ENCODE results near the gene PDZRN3. TPM values are rescaled to one million over a fixed set of nuclear protein-coding genes. Genes with fewer than 3 reads are reported as not detected.

PDZRN3 gene
- total RNA-seq, 2 donors from 2014 or later = not detected

DNA sequence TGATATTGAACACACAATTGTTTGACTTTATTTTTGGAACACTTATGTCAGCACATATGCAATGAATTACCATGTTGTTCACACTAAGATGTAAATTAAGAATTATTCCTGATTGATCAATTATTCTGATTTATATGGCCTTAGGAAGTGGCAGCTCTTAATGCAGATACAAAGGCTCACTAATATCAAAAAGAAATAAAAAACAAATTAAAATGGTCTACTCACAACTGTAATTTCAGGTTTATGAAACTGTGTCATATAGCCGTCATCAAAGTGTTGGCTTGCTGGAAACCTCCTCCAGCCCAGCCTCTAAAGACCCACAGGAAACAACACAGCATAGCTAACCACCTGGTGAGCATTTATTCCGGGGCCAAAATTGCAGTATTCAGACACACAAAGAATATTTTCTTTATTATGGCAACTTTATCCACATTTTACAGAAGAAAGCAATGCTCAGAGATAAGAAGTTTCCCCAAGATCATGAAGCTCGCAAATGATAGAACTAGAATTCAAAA, 33.4 kb downstream of the PDZRN3 start:
- peaks cover 10% of the 10 kb centered on the region for H3K27me3 Mint-ChIP-seq
- H3K4me3 Mint-ChIP-seq = no peak overlapping the region
- H3K4me1 Mint-ChIP-seq = no peaks in the 10 kb centered on the region
- no peaks in the 10 kb centered on the region for H3K9me3 Mint-ChIP-seq
- ATAC-seq (replicated peaks) = no peak
- no peaks in the 10 kb centered on the region for H3K36me3 Mint-ChIP-seq (ENCODE audit: low read depth)
- no peak overlapping the region for H3K27ac Mint-ChIP-seq

DNA sequence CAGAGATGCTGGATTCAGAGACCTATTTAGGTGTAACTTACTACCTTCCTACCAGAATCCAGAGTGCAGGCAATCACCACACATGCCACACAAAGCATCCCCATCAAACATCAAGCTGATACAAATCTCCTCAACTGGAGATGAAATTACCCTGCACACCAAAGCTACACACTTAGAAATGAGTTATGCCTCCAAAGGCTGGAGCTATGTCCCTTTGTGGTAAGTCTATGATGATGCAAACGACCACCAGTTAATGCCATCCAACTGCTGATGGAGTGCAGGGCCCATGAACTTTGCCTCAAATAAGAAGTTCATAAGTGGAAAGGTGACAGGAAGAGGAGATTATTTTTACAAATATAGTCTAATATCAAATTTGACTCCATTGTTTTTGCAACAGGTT, 38.1 kb downstream of the PDZRN3 start:
- peaks cover 8% of the 10 kb centered on the region for H3K27me3 Mint-ChIP-seq
- H3K4me3 Mint-ChIP-seq = no peak overlapping the region
- no peaks in the 10 kb centered on the region for H3K36me3 Mint-ChIP-seq (ENCODE audit: low read depth)
- no peaks in the 10 kb centered on the region for H3K9me3 Mint-ChIP-seq
- H3K4me1 Mint-ChIP-seq = no peaks in the 10 kb centered on the region
- no peak for ATAC-seq (replicated peaks)
- no peak overlapping the region for H3K27ac Mint-ChIP-seq

GRCh38 chr3:73586190-73586589, 38.6 kb downstream of the PDZRN3 start:
- Mint-ChIP-seq H3K27ac (no peak overlapping the region), H3K4me1 (no peaks in the 10 kb centered on the region), H3K9me3 (no peaks in the 10 kb centered on the region), H3K27me3 (peaks cover 8% of the 10 kb centered on the region), H3K36me3 (ENCODE audit: low read depth) (no peaks in the 10 kb centered on the region), H3K4me3 (no peak overlapping the region)
- no peak for ATAC-seq (replicated peaks)

- Mint-ChIP-seq H3K27me3 (peaks cover 3% of the 10 kb centered on the region), H3K27ac (no peak overlapping the region), H3K9me3 (no peaks in the 10 kb centered on the region), H3K4me1 (no peaks in the 10 kb centered on the region), H3K36me3 (ENCODE audit: low read depth) (no peaks in the 10 kb centered on the region), H3K4me3 (no peak overlapping the region)
- ATAC-seq (replicated peaks) = no peak
These were observed 39.9 kb downstream of the PDZRN3 start for GRCh38 chr3:73584873-73585272.

DNA sequence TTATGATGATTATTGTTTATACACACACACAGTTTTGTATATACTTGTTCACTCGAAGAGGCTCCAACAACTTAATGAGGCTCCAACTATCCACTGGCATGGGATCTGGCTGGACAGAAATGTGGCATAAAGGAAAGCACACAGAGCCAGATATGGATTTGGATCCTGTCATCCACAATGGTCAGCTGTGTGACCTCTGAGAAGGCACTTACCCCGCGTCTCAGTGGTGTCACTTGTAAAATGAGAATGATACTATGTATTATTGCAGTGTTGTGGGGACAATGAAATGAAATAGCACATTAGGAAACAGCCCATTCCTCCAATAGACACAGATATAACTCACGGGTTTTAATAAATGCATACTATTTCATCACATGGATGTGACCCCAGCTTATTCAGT, 42.2 kb downstream of the PDZRN3 start:
- Mint-ChIP-seq H3K27ac (no peak overlapping the region), H3K4me3 (no peak overlapping the region), H3K4me1 (no peaks in the 10 kb centered on the region), H3K27me3 (peaks cover 3% of the 10 kb centered on the region), H3K36me3 (ENCODE audit: low read depth) (no peaks in the 10 kb centered on the region), H3K9me3 (no peaks in the 10 kb centered on the region)
- no peak for ATAC-seq (replicated peaks)

GRCh38 chr3:73581134-73581846, 43.5 kb downstream of the PDZRN3 start:
- ATAC-seq (replicated peaks) = no peak
- Mint-ChIP-seq H3K27me3 (peaks cover 3% of the 10 kb centered on the region), H3K9me3 (no peaks in the 10 kb centered on the region), H3K4me1 (no peaks in the 10 kb centered on the region), H3K27ac (no peak overlapping the region), H3K4me3 (no peak overlapping the region), H3K36me3 (ENCODE audit: low read depth) (no peaks in the 10 kb centered on the region)

DNA sequence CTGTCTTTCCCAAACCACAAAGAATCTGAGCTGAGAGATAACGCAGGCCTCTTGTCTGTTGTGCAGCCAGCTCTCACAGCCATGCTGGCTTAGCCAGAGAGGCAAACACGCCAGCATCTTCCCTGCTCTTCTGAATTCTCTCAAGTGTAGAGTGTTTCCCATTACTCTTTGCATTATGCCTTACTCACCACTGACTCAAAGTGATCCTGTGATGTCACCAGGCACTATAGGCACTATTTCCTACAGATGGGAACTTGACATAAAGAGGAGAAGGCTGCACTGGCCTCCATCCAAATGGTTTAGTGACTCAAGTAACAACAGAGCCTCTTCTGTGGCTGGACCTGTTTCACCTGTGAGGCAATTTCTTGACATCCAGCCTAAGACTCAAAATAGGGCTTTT, 44.4 kb downstream of the PDZRN3 start:
- Mint-ChIP-seq H3K4me3 (no peak overlapping the region), H3K27me3 (peaks cover 3% of the 10 kb centered on the region), H3K4me1 (no peaks in the 10 kb centered on the region), H3K36me3 (ENCODE audit: low read depth) (no peaks in the 10 kb centered on the region), H3K9me3 (no peaks in the 10 kb centered on the region), H3K27ac (no peak overlapping the region)
- peak; percentile 40 for ATAC-seq (replicated peaks)

DNA sequence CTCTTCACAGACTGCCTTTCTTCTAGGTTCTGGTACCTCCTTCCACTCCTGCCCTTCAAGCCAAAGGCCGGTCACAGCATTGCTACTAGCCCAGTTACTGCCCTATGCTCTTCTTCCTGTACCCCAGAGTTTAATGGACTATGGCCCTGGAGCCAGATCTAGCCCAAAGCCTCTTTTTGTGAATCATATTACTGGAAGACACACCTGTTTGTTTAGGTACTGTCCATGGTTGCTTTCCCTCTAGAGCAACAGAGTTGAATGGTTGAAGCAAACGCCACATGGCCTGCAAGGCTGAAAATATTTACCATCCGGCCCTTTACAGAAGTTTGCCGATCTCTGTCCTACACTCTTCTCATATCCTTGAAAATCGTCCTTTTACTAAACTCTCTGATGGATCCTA, 47.0 kb downstream of the PDZRN3 start:
- H3K4me3 Mint-ChIP-seq = no peak overlapping the region
- H3K27ac Mint-ChIP-seq = no peak overlapping the region
- H3K9me3 Mint-ChIP-seq = no peaks in the 10 kb centered on the region
- ATAC-seq (replicated peaks) = no peak
- H3K36me3 Mint-ChIP-seq (ENCODE audit: low read depth) = no peaks in the 10 kb centered on the region
- no peaks in the 10 kb centered on the region for H3K27me3 Mint-ChIP-seq
- H3K4me1 Mint-ChIP-seq = no peaks in the 10 kb centered on the region

DNA sequence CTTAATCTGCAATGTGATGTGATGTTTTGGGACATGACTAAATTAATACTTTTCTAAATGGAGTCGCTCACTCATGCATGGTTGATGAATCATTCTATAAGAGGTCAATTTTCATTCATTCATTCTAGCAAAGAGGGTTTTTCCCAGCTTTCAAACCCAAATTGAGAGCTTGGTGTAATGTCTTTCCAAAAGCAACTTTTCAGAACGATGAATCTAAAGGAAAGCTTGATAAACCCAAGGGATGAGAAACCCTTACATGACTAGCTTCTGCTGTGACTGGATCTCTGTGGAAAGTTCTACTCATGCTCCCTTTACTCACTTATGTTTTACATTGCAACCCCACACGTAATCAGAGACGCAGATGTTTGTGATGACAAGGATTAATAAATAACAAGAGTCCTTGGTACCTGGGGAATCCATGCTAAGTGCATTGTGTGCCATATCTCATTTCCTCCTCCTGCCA, 47.7 kb downstream of the PDZRN3 start:
- Mint-ChIP-seq H3K27ac (no peak overlapping the region), H3K9me3 (no peaks in the 10 kb centered on the region), H3K4me3 (no peak overlapping the region), H3K27me3 (peaks cover 5% of the 10 kb centered on the region), H3K4me1 (no peaks in the 10 kb centered on the region), H3K36me3 (ENCODE audit: low read depth) (no peaks in the 10 kb centered on the region)
- peak; percentile 19 for ATAC-seq (replicated peaks)

- Mint-ChIP-seq H3K27ac (no peak overlapping the region), H3K27me3 (peaks cover 10% of the 10 kb centered on the region), H3K9me3 (no peaks in the 10 kb centered on the region), H3K36me3 (ENCODE audit: low read depth) (no peaks in the 10 kb centered on the region), H3K4me3 (no peak overlapping the region), H3K4me1 (no peaks in the 10 kb centered on the region)
- ATAC-seq (replicated peaks) = no peak
These were observed 48.8 kb downstream of the PDZRN3 start for GRCh38 chr3:73575953-73576352.

GRCh38 chr3:73575519-73575918, 49.2 kb downstream of the PDZRN3 start:
- ATAC-seq (replicated peaks) = no peak
- Mint-ChIP-seq H3K4me3 (no peak overlapping the region), H3K27me3 (peaks cover 14% of the 10 kb centered on the region), H3K36me3 (ENCODE audit: low read depth) (no peaks in the 10 kb centered on the region), H3K27ac (no peak overlapping the region), H3K9me3 (no peaks in the 10 kb centered on the region), H3K4me1 (no peaks in the 10 kb centered on the region)

DNA sequence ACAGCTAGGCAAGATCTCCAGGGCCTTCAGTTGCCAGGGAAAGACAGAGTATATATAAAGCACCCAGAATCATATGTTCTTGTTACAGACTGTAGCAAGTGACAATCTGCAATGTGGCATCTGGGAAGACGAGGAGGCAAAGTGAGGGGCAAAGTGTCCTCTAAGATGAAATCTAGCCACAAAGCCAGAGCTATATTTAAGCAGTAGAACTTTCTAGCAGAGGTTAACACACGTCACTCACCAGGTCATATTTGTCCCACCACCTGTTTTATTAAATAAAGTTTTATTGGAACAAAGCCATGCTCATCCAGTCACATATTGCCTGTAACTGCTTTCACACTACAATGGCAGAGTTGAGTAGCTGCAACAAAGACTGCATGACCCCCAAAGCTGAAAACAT, 51.5 kb downstream of the PDZRN3 start:
- no peak for ATAC-seq (replicated peaks)
- Mint-ChIP-seq H3K4me3 (no peak overlapping the region), H3K36me3 (ENCODE audit: low read depth) (no peaks in the 10 kb centered on the region), H3K27me3 (peaks cover 17% of the 10 kb centered on the region), H3K4me1 (no peaks in the 10 kb centered on the region), H3K9me3 (no peaks in the 10 kb centered on the region), H3K27ac (no peak overlapping the region)

GRCh38 chr3:73572368-73572767, 52.4 kb downstream of the PDZRN3 start:
- Mint-ChIP-seq H3K9me3 (no peaks in the 10 kb centered on the region), H3K27me3 (peaks cover 17% of the 10 kb centered on the region), H3K4me3 (no peak overlapping the region), H3K27ac (no peak overlapping the region), H3K4me1 (no peaks in the 10 kb centered on the region), H3K36me3 (ENCODE audit: low read depth) (no peaks in the 10 kb centered on the region)
- no peak for ATAC-seq (replicated peaks)

GRCh38 chr3:73571238-73571794, 53.4 kb downstream of the PDZRN3 start:
- peaks cover 17% of the 10 kb centered on the region for H3K27me3 Mint-ChIP-seq
- H3K9me3 Mint-ChIP-seq = no peaks in the 10 kb centered on the region
- ATAC-seq (replicated peaks) = no peak
- no peak overlapping the region for H3K4me3 Mint-ChIP-seq
- H3K36me3 Mint-ChIP-seq (ENCODE audit: low read depth) = no peaks in the 10 kb centered on the region
- no peak overlapping the region for H3K27ac Mint-ChIP-seq
- no peaks in the 10 kb centered on the region for H3K4me1 Mint-ChIP-seq

GRCh38 chr3:73569246-73569760, 55.4 kb downstream of the PDZRN3 start:
- H3K9me3 Mint-ChIP-seq = no peaks in the 10 kb centered on the region
- no peak for ATAC-seq (replicated peaks)
- H3K27me3 Mint-ChIP-seq = peaks cover 19% of the 10 kb centered on the region
- H3K27ac Mint-ChIP-seq = no peak overlapping the region
- no peaks in the 10 kb centered on the region for H3K4me1 Mint-ChIP-seq
- H3K36me3 Mint-ChIP-seq (ENCODE audit: low read depth) = no peaks in the 10 kb centered on the region
- no peak overlapping the region for H3K4me3 Mint-ChIP-seq
